Measurements from ENCODE around the gene NAGPA.
"Not testable (repeated sequence)": the region's sequence is repeated elsewhere in the genome, so short reads cannot be mapped to it uniquely, and the experiment has no call there.

Gene NAGPA

DNA sequence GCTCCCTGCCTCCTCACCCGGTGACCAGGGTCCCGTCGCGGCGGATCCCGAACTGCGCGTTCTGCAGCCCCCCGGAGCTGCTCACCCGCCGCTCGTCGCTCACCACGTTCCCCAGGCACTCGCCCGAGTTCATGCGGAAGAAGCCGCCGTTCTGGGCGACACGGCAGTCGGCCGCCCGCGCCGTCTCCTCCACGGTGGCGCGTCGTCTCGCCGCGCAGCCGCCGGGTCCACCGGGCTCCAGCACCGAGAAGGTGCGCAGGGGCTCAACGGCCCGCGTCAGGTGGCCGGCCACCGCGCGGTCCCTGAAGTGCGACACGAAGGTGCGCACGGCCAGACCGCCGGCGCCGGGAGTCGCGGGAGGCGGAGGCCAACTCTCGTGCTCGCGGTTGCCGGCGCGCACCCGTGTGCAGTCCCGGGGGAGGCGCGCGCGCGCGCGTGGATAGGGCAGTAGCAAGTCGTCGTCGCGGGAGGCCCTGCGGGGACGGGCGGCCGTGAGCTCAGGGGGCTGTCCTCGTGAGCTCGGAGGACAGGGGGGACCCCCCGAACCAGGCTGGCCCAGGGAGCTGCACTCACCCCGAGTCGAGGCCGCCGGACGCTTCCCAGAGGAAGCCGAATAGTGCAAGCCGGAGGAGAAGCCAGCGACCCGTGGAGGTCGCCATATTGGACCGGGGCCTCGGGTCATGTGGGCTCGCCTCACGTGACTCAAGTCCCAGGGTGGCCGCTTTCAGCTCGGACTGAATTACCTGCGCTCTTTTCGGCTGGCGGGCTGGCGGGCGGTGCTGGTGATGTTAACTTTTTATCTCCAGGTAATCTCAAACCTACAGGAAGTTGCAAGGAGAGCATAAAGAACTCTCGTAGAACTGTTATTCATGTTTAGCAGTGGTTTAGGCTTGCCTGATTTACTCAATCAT is at the start of gene NAGPA:
Gene NAGPA (minus strand): TSS at position 680 of the 911 bp plus-strand sequence. CDS start 21 bp downstream, at position 659.
- DNase-seq (ENCODE audit: low read depth) = peak; percentile 82

GRCh38 chr16:5080996-5081395 is 47.3 kb upstream of the NAGPA start:
- not testable (repeated sequence) for DNase-seq (ENCODE audit: low read depth)

DNA sequence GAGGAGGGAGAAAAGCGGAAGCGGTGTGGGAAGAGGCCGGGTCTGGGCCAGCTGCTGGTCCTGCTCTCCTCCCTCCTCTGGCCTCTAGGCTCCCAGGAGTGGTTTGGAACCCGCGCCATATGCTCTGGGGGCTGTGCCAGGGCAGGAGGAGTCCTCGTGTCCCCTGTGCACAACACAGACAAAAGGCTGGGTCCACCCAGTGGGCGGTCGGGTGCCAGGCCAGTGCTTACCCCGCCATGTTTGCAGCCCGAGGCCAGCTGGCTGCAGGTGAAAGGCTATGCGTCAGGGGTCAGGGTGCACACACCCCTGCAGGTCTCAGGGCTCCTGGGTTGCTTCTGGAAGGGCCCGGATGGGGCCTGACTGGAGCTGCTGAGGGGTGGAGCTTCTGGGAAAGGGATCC is 46.7 kb upstream of the NAGPA start:
- DNase-seq (ENCODE audit: low read depth) = not testable (repeated sequence)

DNA sequence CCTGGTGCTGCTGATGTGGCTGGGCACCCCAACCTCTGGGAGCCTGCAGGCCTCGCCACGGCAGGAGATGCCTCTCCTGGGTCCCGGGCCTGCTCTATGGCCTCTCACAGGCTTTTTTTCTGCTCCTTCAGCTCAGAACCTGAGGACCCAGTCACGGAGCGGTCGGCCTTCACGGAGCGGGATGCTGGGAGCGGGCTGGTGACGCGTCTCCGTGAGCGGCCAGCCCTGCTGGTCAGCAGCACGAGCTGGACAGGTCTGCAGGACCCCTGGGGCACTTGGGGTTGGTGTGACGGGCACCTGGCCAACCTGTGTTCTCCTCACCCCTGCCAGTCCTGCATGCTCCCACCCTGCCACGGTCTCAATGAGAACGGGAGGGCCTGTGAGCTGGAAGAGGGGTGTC is 44.9 kb upstream of the NAGPA start:
- DNase-seq (ENCODE audit: low read depth) = no peak

DNA sequence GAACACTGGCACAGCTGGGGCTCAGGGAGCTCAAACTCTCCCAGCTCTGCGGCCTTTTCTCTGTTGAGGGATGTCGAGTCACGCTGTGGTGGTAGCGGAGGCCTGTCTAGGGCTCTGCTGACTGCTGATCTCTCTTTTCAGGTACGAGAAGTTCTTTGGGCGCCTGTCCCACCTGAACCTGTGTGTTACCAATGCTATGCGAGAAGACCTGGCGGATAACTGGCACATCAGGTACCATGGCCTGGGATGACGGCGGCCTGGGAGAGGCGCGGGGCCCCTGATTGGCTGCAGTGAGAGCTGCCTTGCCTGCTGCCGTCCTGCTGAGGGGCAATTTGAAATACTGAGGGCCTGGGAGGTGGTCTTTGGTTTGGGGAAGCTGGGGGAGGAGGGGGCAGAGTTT is 43.6 kb upstream of the NAGPA start:
- no peak for DNase-seq (ENCODE audit: low read depth)

DNA sequence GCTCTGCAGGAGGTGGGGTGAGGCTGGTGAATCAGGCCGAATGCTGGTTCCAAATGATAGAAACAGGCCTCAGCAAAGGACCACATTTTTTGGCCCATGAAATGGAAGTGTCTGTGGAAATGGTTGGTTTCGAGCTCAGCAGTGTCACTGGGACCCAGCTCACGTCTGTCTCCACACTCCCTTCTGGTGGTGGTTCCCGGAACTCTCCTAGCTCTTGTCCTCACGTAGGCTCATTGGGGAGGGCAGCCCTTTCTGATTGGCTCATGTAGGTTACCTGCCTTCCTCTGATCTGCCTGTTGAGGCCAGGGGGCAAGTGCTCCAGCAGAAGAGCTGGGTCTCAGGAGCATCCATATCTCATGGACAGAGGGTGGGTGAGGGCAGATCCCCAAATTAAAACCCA is 41.9 kb upstream of the NAGPA start:
- DNase-seq (ENCODE audit: low read depth) = no peak

DNA sequence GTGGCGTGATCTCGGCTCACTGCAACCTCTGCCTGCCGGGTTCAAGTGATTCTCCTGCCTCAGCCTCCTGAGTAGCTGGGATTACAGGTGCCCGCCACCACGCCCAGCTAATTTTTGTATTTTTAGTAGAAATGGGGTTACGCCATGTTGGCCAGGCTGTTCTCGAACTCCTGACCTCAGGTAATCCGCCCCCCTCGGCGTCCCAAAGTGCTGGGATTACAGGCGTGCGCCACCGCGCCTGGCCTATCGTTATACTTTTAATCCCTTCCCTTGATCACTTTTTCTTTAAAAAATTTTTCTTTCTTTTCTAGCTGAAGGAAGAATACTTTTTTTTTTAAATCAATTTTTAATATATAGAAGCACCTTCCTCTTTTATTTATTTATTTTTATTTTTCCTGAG is 40.0 kb upstream of the NAGPA start:
- DNase-seq (ENCODE audit: low read depth) = not testable (repeated sequence)

- peak; percentile 32 for DNase-seq (ENCODE audit: low read depth)
Measured at GRCh38 chr16:5073279-5073629, 39.5 kb upstream of the NAGPA start.

DNA sequence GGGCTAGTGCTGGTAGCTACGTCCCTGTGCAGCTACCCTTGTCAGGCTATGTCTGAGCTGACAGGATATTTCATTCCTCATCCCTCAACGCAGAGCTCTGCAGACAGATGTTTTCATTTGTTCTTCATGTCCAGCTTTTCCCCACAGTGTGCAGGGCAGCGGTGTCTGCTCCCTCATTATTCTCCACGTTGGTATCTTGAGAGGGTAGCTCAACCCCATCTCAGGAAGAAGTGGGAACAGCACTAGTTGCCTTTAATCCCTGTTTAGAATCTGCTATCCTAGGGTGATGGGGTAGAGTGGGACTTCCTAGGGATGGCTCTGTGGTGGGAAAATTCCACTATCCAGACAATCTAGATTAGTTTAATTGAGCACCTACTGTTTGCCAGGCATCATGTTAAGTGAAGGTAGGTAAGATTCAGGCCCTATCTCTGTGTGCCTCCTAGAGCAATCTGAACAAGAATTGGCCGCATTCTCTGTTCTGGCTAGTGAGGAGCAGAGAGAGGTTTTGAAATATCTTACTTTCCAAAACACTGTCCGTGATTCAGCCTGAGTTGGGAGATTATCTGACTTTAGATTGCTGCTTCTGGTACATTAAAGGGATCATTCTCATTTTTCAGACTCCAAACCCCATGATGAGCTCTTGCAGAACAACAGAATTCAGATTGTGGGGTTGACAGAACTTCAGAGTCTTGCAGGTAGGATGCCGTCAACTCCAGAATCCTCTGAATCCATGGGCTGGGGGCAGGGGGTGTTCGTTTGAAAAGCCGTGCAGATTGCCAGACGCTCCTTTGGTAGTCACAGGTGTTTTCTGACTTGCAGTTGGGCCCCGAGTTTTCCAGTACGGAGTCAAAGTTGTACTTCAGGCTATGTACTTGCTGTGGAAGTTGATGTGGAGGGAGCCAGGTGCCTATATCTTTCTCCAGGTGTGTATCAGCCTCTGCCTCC is 38.9 kb upstream of the NAGPA start:
- no peak for DNase-seq (ENCODE audit: low read depth)

DNA sequence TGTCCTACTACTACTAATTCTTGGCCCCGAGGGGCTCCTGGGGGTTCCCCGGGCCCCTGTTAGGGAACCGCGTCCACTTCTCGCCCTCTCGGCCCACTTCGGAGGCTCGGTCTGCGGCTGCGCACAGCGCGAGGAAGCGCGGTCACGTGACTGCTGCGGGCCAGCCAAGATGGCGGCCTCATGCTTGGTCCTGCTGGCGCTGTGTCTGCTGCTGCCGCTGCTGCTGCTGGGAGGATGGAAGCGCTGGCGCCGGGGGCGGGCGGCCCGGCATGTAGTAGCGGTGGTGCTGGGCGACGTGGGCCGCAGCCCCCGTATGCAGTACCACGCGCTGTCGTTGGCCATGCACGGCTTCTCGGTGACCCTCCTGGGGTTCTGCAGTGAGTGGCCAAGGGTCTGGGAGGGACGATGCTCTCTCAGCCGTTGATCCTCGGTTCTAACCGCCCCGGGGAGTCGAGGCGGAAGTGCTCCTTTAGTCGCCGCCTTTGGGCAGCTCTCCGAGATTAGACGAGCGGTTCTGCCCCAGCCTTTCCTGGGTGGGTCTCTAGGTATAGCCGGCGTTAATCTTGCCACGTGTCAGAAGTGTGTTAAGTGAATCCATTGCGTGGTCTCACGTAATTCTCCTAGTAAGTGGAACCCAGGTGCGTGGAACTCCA is 38.1 kb upstream of the NAGPA start, which contains the start of gene ALG1:
Gene ALG1 (plus strand): TSS at position 163 of the 653 bp plus-strand sequence. CDS start 7 bp downstream, at position 170.
- peak; percentile 85 for DNase-seq (ENCODE audit: low read depth)

GRCh38 chr16:5071341-5071680 is 37.6 kb upstream of the NAGPA start:
- no peak for DNase-seq (ENCODE audit: low read depth)

- DNase-seq (ENCODE audit: low read depth) = no peak
Measured at GRCh38 chr16:5070431-5071186, 36.9 kb upstream of the NAGPA start.

GRCh38 chr16:5069854-5070253 is 36.1 kb upstream of the NAGPA start:
- DNase-seq (ENCODE audit: low read depth) = no peak

DNA sequence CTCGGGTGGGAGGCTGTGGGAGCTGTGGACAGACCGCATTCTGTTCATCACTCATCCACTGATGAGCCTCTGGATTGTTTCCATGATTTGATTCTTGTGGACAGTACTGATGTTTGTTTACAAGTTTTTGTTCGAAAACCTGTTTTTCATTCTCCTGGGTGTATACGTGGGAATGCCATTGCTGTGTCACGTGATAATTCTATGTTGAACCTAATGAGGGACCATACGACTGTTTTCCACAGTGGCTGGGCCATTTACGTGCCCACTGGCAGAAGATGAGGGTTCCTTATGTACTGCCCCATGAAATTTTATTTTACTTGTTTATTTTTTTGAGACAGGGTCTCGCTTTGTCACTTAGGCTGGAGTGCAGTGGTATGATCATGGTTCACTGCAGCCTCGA is 35.3 kb upstream of the NAGPA start:
- DNase-seq (ENCODE audit: low read depth) = no peak

- no peak for DNase-seq (ENCODE audit: low read depth)
Measured at GRCh38 chr16:5066511-5066910, 32.8 kb upstream of the NAGPA start.

- no peak for DNase-seq (ENCODE audit: low read depth)
Measured at GRCh38 chr16:5065813-5066212, 32.1 kb upstream of the NAGPA start, which contains the start of gene C16orf89. Gene C16orf89 (minus strand): TSS chr16:5065956. CDS start chr16:5065908, 48 bp downstream.

- no peak for DNase-seq (ENCODE audit: low read depth)
Measured at GRCh38 chr16:5065326-5065725, 31.6 kb upstream of the NAGPA start.

- DNase-seq (ENCODE audit: low read depth) = no peak
Measured at GRCh38 chr16:5064915-5065314, 31.2 kb upstream of the NAGPA start.

- no peak for DNase-seq (ENCODE audit: low read depth)
Measured at GRCh38 chr16:5062790-5063765, 29.3 kb upstream of the NAGPA start.

GRCh38 chr16:5062051-5062450 is 28.3 kb upstream of the NAGPA start:
- no peak for DNase-seq (ENCODE audit: low read depth)

All from ELR (cell line).